NCI-H2081 treated with DMSO at 0.1 percent for 48 hours (cell line): ENCODE data around the gene H3-3A.

Source experiments
- DNase-seq: peaks from one replicate; lab custom pipeline; 2025; lab: John Stamatoyannopoulos, UW

H3-3A gene

GRCh38 chr1:226054519-226055327 lies 7.8 kb upstream of the H3-3A start:
- DNase-seq, result no peak

GRCh38 chr1:226059709-226060108 lies 2.8 kb upstream of the H3-3A start:
- DNase-seq, result no peak

GRCh38 chr1:226060427-226060826 lies 2.1 kb upstream of the H3-3A start:
- DNase-seq, result no peak

- no peak for DNase-seq
These were observed 1.3 kb upstream of the H3-3A start for GRCh38 chr1:226061068-226061840.

- DNase-seq, result peak; percentile 49
These were observed 517 bp upstream of the H3-3A start for GRCh38 chr1:226061841-226062557.

- DNase-seq, result no peak
These were observed 884 bp downstream of the H3-3A start for GRCh38 chr1:226063224-226063976.

- no peak for DNase-seq
These were observed 1.7 kb downstream of the H3-3A start for GRCh38 chr1:226063977-226064815.

GRCh38 chr1:226064816-226065248 lies 2.3 kb downstream of the H3-3A start:
- DNase-seq, result peak; percentile 28

GRCh38 chr1:226066415-226067078 lies 4.0 kb downstream of the H3-3A start:
- no peak for DNase-seq

GRCh38 chr1:226069811-226070489 lies 7.4 kb downstream of the H3-3A start:
- DNase-seq, result no peak

GRCh38 chr1:226072347-226072746 lies 9.8 kb downstream of the H3-3A start:
- DNase-seq, result no peak

- DNase-seq, result no peak
These were observed 10.9 kb downstream of the H3-3A start for GRCh38 chr1:226073184-226073950.

- DNase-seq, result no peak
These were observed 11.5 kb downstream of the H3-3A start for GRCh38 chr1:226074046-226074445.

GRCh38 chr1:226076378-226076777 lies 13.9 kb downstream of the H3-3A start:
- no peak for DNase-seq

- DNase-seq, result no peak
These were observed 15.9 kb downstream of the H3-3A start for GRCh38 chr1:226078374-226078773.

- DNase-seq, result no peak
These were observed 20.0 kb downstream of the H3-3A start for GRCh38 chr1:226082587-226082917.

- DNase-seq, result no peak
These were observed 20.4 kb downstream of the H3-3A start for GRCh38 chr1:226082959-226083301.

- peak; percentile 41 for DNase-seq
These were observed 21.0 kb downstream of the H3-3A start for GRCh38 chr1:226083302-226084101.
